Stimulated activated CD4-positive, alpha-beta T cell treated with anti-CD3 and anti-CD28 coated beads, Interleukin-2, amount 100 ng/mL, for 4 hours (primary cell): ENCODE measurements around the gene ATF6.
"Not testable (repeated sequence)": the region's sequence is repeated elsewhere in the genome, so short reads cannot be mapped to it uniquely, and the experiment has no call there.

Experiments
- DNase-seq: peaks from one replicate; pipeline ENCODE4 v3.0.0-alpha.2; 2020; ENCODE audit warnings: low read depth

Gene ATF6

DNA sequence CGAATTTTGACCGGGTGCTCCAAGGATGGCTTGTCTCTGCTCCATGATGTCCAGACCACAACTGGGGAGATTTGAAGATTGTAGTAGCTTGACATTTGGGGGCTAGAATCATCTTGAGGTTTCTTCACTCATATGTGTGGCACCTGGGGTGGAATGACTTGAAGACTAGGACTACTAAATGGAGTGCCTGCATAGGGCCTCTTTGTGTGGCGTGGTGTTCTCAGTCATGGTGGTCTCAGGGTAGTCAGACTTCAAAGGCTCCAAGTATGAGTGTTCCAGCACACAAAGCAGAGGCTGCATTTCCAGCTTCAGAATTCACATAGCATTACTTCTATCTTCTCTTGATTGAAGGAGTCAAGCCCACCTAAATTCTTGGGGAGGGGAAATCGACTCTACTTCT, 16.8 kb downstream of the ATF6 start:
- no peak for DNase-seq

DNA sequence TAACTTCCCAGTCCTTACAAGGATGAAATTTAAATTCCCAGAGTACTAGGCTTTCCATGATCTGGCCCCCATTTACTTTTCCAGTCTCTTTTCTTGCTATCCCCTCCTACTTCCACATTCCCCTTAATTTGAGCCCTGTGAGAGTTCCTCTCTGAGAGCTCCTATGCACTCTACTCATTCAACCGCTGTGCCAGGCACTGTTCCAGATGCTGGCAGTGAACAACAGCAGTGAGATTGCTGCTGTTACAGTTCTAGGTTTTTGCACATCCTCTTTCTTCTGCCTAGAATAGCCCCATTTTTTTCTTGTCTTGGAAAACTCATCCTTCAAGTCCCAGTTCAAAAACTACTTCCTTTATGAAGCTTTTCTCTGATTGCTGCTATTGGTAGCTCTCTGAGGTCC, 18.8 kb downstream of the ATF6 start:
- no peak for DNase-seq

DNA sequence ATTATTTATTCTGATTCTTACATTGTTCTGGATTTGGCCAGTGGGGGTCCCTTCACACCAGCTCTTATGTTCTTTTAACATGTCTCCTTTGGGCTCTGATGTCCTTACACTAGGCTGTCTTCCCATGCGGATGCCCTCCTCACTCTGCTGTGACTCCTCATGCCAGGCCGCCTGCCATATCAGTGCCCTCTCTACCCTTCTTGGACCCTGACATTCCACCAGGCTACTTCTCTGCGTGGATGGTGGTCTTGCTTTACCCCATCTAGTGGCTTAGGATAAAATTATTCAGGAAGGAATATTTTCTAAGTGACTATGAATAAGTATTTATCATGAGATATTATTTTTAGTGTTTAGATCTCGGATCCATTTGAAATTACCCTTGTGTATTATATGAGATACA, 21.2 kb downstream of the ATF6 start:
- DNase-seq: no peak

DNA sequence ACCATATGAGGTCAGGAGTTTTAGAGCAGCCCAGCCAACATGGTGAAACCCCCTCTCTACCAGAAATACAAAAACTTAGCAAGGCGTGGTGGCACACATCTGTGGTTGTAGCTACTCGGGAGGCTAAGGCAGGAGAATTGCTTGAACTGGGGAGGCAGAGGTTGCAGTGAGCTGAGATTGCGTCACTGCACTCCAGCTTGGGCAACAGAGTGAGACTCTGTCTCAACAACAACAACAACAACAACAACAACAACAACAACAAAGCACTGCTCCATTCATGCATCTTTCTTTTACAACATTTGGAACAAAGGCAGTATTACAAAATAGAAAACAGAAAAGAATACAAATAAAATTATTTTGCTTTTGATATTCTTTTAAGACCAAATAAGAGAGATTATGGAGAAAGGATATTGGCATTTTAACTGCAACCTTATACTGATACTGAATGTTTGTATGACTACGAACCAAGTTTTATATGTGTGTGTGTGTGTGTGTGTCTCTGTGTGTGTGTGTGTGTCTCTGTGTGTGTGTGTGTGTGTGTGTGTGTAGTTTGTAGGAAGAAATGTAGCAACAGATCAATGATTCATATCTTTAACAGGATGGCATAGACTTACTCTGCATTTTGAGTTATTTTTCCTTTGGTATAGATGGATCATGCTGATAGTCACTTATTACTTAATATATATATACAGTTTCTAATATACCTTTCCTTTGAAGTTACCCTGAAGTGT, 24.6 kb downstream of the ATF6 start:
- no peak for DNase-seq

DNA sequence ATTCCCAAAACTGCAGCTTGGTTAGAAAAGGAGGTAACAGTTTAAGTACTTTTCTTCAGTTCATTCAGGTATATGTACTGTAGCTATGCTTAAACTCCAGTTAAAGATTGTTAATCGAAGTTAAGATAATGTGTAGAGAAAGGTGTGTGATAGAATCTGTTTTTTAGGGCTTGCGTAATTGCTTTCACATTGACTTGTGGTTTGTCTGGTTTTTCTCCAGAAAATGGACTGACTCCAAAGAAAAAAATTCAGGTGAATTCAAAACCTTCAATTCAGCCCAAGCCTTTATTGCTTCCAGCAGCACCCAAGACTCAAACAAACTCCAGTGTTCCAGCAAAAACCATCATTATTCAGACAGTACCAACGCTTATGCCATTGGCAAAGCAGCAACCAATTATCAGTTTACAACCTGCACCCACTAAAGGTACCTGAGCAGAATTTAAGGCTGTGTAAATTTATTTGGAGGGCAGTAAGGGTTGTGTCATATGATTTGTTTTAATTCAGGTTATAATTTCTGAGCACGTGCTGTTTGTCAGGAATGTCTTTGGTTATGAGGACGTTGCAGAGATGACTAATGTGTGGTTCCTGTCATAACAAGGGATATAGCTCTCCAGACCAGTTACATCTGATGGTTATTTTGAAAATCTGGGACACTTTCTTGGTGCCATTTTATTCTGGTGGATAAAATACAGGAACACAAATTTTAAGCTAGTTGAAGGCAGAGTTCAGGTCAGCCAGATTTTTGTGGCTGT, 26.0 kb downstream of the ATF6 start:
- no peak for DNase-seq

DNA sequence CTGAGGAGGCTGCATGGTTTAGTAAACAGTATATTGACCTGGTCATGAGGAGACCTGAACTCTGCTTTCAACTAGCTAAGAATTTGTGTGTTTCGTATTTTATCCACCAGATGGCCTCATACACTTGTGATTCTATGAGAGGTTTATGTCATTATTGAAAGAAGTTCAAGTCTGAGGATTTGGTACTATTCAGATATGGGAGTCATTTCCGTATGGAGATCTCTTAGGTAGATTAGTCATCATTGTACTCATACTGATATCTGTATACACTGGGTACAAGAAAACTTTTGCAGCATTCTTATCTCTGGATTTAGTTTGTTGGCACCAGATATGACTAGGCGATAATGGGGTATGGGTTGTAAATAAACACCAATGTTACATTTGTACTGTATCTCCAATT, 26.6 kb downstream of the ATF6 start:
- DNase-seq: no peak

DNA sequence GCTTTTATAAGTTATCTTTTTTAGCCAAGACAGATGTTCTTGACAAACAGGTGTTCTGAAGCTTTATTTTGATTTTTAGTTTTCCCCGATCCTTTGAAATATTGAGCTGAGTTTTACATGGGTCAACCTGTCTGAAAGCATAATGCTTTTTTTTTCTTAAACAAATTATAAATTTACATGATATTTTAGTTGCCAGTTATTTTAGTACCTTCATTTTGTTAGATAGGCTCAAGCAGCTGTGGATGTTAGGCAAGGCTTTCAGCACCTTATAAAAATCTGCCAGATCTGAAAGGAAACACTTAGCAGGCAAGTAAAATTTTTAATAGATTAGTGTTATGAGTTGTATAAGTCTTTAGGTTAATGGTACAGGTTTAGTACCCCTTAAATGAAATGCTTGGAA, 33.7 kb downstream of the ATF6 start:
- DNase-seq: no peak

DNA sequence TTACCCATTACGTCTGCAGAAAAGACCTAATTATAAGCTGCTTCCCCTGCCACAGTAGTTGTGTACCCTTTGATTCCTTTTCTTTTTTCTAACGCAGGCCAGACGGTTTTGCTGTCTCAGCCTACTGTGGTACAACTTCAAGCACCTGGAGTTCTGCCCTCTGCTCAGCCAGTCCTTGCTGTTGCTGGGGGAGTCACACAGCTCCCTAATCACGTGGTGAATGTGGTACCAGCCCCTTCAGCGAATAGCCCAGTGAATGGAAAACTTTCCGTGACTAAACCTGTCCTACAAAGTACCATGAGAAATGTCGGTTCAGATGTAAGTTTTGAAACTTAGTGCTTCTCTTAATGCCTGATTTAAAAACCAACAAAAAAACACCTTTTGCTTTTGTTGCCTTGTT, 35.8 kb downstream of the ATF6 start:
- no peak for DNase-seq

DNA sequence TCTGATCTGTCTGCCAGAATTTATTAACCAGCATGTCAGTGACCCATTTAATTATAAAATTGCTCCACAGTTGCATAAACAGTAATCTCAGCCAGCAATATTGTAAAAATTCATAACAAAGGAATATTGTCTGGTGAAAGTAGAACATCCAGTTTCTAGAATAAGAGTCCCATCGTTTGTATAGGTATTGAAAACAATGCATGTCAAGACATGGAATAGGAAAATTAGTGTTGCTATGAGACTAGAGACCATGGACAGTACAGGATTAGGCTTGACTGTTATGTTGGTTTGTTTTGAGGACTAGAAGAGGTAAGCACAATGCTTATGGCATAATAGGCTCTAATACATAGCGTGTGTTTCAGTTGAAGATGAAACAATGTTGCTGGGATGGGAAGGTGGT, 37.1 kb downstream of the ATF6 start:
- no peak for DNase-seq

DNA sequence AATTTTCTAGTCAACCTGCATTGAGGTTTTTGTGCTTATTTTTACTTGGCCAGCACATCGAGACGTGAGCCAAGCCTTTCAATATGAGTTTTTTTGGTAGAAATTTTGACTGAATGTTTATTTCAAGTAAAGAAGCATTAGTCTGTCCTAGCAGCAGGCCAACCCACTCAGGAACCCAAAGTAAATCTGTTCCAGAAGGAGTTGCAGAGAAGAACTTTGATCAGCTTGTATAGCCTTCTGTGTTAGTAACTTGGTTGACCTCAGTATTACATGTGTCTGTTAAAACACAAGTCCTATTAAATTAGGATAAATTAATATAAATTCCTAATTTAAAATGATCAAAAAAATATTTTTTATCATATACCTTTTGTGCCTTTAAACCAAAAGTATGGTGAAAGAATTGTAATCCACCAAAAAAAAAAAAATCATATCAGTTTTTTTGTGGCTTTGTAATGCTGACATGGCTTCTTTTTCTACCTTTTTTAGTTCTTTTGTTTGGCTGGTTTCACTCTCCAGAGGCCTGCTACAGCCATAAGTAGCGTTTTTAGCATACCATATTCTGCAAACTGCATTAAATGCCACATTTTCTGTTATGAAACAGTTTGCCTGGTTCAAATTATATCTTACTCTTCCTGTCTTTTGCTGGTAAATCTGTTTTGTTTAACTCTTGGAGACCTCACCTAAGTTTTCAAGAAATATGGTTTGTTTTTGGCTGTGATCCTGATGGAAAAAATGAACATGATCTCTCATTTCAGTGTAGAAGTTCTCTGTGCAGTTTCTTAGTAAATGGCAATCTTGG, 39.5 kb downstream of the ATF6 start:
- DNase-seq: no peak

DNA sequence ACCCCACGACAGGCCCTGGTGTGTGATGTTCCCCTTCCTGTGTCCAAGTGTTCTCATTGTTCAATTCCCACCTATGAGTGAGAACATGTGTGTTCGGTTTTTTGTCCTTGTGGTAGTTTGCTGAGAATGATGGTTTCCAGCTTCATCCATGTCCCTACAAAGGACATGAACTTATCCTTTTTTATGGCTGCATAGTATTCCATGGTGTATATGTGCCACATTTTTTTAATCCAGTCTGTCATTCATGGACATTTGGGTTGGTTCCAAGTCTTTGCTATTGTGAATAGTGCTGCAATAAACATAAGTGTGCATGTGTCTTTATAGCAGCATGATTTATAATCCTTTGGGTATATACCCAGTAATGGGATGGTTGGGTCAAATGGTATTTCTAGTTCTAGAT, 43.1 kb downstream of the ATF6 start:
- not testable (repeated sequence) for DNase-seq

DNA sequence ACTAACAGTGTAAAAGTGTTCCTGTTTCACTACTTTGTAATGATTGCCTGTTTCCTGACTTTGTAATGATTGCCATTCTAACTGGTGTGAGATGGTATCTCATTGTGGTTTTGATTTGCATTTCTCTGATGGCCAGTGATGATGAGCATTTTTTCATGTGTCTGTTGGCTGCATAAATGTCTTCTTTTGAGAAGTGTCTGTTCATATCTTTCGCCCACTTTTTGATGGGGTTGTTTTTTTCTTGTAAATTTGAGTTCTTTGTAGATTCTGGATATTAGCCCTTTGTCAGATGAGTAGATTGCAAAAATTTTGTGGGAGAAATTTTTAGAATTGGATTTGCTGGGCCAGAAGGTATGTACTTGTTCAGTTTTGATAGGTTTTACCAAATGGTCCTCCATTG, 43.5 kb downstream of the ATF6 start:
- not testable (repeated sequence) for DNase-seq

DNA sequence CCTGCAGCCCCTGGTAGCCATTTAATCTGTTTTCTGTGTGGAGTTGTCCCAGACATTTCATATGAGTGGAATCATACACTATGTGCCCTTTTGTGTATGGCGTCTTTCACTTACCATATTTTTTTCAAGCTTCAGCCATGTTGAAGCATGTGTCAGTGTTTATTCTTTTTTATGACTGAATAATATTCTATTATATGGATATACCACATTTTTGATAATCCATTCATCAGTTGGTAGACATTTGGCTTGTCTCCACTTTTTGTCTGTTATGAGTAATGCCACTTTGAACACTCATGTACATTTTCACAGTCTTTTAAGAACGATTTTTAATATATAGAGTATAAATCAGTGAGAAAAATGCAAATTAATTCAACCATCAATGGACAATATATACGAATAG, 44.7 kb downstream of the ATF6 start:
- no peak for DNase-seq

DNA sequence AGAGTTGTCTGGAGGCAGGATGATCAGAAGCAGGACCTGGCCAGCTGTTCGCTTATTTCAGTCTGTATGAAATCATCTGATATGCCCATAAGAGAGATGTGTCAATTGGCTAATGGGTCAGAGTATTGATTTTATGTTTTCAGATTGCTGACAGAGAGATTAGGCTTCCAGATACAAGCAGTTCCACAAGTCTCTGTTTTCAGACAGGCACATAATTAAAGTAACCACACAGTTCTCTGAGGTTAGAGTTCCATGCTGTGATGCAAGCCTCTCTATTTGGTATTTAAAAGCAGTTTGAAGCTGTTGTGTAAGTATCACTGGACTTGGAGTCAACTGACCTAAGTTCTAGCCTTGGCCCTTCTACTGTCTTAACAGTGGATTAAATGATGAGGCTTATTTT, 50.1 kb downstream of the ATF6 start:
- no peak for DNase-seq

DNA sequence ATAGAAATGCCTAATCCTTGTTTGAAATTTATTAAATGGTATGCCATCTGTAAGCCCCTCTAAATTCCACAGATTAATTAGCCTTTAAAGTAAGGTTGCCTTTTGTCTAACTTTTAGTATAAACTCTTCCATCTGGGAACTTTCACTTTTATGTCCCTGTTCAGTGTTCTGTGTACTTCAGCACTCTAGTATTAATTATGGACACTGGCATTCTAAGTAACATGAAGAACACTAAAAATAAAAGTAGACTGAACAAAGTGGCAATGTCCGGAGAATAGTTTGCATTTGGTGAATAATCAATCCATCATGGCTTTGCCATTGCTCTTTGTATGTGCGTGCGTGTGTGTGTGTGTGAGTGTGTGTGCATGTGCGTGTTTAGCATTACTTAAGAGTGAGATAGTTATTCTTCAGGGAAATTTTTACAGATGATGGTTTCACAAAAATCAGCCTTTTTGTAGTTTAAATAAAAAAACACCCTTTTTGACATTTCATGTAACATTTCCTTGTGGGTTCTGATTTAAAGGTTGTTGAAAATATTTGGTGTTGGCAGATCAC, 51.1 kb downstream of the ATF6 start:
- no peak for DNase-seq

DNA sequence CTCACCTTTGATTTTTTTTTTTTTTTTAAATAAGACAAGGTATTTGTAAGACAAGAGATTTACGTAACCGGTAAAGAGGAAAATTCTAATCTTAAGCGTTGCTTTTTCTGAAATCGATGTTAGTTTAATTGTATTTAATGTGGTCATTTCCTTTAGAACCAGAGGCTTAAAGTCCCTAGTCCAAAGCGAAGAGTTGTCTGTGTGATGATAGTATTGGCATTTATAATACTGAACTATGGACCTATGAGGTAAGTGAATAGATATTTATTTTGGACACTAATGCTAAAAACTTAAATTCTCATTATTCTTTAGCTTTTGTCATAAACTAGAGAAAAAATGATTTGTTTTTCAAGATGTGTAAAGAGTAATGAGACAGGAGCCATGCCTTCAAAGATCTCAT, 54.8 kb downstream of the ATF6 start:
- DNase-seq: no peak

DNA sequence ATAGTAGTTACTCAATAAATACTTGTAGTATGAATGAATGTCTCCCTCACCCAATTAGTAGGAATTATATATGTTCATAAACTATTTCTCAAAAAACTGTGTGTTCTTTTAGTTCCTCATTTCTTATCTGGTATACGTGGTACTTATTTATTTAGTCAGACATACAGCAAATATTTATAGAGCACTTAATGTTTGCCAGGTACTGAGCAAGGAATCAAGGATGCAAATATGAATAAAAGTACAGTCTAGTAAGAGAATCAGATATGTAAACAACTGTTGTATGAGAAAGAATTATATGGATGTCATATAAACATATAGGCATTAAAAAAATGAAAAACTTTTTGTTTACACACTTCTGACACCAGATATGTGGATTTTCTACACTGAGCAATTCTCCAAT, 58.5 kb downstream of the ATF6 start:
- no peak for DNase-seq

DNA sequence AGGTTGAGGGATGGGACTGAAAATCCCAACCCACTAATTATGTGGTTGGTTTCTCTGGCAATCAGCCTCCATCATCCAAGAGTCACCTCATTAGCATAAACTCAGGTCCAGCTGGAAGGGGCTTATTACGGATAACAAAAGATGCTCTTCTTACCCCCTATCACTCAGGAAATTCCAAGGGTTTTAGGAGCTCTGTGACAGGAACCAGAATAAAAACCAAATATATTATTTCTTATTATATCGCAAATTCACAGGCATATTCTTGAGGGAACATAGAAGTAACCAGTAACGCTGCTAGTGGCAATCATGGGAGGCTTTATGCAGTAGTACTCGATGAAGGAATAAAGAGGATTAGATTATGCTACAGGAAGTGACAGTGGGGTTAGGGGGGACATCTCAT, 59.7 kb downstream of the ATF6 start:
- no peak for DNase-seq

DNA sequence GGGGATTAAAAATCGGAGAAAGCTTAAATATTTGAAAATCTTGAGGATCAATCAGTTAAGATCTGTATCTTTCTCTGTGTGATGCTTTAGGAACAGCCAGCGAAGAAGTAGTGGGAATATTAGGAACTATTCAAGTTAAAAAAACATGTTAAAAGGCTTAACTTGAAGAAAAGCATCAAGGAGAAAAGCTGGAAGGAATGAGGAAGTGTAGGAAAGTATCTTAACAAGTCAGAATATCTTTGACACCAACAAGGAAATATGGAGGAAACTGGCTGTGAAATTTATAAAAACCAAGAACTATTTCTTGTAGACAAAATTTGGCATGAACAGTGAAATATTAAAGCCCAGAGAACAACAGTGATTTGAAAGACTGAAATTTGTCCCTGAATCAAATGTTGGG, 60.4 kb downstream of the ATF6 start:
- no peak for DNase-seq

DNA sequence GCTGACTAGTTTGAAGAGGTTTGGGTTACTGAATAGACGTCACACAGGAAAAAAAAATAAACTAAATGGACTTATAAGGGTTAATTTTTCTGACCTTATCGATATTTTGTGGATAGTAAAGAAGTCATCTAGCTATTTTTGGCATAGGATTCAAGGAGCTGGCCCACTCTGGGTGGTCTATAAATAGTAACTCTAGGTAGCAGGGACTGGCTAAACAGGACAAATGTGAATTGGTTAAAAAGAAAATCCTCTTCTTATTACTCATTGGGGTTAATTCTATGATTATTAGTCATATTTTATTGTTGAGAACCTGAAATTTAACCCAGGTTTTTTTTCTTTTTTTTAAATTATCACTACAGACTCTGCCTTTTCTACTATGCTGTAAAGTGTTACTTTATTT, 61.7 kb downstream of the ATF6 start:
- no peak for DNase-seq

DNA sequence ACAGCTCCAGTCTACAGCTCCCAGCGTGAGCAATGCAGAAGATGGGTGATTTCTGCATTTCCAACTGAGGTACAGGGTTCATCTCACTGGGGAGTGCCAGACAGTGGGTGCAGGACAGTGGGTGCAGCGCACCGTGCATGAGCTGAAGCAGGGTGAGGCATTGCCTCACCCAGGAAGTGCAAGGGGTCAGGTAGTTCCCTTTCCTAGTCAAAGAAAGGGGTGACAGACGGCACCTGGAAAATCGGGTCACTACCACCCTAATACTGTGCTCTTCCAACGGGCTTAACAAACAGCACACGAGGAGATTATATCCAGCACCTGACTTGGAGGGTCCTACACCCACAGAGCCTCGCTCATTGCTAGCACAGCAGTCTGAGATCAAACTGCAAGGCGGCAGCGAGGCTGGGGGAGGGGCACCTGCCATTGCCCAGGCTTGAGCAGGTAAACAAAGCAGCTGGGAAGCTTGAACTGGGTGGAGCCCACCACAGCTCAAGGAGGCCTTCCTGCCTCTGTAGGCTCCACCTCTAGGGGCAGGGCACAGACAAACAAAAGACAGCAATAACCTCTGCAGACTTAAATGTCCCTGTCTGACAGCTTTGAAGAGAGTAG, 66.3 kb downstream of the ATF6 start:
- not testable (repeated sequence) for DNase-seq

DNA sequence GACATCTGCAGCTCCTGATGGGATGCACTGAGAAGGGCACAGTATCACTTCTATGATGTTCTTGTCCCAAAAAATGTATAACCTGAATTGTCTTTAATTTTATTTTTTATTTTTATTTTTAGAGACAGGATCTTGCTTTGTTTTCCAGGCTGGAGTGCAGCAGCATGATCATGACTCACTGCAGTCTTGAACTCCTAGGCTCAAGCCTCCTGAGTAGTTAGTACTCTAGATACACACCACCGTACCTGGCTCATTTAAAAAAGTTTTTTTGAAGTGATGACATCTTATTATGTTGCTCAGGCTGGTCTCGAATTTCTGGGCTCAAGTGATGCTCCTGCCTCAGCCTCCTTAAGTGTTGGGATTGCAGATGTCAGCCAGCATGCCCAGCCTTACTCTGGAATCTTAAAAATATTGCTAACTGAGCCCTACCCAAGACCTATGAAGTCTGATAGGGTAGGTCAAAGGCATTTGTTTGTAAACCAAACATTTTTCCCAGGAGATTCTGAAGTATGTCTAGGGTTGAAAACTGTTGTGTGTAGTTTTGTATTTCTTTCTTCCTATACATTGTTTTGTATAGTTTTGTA, 68.9 kb downstream of the ATF6 start:
- DNase-seq: no peak
